ELF-1 (cell line): Measurements from ENCODE around the gene ERGIC1.
"Not testable (repeated sequence)": the region's sequence is repeated elsewhere in the genome, so short reads cannot be mapped to it uniquely, and the experiment has no call there.

Experiments used
- DNase-seq: peaks from one replicate; pipeline ENCODE4 v3.0.0-alpha.2; 2016; ENCODE audit warnings: low read depth, low spot score

Gene ERGIC1

DNA sequence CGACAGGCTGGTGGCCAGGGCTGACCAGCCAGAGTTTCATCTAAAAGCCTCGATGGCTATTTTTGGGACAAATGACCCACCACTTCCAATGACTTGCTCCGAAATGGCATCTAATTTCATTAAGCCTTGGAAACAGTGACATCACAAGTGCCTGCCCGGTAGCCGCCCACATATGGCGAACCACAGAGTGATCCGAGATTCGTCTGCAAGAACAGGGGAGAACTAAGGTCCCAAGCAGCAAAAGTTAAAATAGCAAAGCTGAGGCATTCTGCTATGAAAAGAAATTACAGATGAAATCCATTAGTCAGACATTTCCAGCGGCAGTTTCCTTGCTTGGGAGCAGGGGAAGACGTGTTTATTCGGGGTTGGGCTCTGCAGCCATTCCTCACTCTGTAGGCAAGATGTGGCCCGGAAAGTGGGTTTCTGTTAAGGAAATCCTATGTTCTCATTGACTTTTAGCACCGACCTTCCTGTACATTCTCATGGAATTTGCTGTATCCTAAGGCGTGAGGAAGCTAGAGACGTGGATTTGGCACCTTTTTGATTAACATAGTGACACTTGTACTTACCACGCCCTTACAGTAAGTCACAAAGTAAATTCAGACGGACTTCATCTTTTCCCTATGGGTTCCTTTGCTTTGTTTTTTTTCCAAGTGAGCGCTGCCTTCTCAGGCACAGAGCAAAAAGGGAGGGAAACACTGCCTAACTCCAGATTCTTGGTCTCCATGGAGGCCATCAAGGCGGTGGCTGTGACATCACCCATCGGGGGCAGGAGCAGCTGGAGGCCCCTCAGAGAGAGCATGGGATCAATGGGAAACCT, 45.1 kb downstream of the ERGIC1 start:
- DNase-seq = no peak

DNA sequence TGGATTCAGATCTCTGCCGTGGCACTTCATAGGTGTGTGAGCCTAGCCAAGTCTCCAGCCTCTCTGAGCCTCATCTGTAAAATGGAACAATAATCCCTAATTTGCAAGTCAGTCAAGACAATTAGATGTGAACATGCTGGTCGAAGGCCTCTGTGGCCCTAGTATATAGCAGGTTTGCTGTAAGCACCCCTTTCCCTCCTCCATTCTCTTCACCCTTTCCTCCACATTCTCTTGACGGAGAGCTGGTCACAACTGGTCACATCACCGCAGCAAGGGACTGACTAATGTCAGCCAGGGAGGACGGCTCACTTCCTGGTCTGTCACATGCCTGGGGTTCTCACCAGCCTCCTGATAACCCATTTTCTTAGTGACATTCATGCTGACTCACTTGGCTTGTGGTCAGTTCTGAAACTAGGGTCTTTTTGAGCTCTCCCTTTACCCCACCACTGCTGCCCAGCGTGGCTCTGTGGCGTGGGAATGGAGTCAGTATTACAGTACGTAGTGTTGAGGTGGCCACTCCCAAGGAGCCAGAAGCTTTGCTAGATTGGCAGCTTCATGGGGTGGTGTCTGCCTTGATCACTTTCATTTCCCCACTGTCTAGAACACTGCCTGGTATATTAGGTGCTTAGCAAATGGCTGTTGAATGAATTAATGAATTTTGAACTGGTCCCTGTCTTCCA, 47.8 kb downstream of the ERGIC1 start:
- no peak for DNase-seq

GRCh38 chr5:172883066-172883465, 49.0 kb downstream of the ERGIC1 start:
- no peak for DNase-seq

DNA sequence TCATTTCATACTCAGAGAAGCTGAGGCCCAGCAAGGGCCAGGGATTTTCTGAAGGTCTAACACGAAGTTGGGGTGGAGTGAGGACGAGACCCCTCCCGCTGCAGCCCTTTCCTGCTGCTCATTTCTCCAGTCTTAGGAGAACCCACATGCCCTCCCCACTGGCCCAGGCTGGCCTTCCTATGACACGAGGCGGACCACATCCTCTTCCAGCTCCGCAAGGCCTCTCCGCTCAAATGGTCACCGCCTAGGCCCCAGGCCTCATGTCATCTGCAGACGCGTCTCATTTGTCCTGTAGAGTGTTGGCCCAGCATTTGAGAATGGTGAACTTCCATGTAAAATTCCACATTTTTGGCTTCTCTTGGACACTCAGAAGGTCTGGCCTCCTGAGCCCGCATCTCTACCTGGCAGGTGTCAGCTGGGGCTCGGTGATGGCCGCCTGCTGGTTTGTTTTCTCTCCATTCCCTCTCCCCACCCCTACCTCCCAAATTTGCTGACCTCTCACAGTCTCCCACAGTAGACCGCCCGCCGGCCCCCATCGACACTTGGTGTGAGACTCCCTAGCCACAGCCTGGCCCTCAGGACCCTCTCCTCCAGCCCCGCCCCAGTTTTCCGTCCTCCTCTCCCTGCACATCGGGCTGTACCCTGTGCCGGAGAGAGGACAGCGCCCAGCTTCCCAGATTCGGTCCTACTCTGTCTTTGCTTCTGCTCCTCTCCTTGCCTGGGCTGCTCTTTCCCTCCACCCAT, 51.7 kb downstream of the ERGIC1 start:
- no peak for DNase-seq

DNA sequence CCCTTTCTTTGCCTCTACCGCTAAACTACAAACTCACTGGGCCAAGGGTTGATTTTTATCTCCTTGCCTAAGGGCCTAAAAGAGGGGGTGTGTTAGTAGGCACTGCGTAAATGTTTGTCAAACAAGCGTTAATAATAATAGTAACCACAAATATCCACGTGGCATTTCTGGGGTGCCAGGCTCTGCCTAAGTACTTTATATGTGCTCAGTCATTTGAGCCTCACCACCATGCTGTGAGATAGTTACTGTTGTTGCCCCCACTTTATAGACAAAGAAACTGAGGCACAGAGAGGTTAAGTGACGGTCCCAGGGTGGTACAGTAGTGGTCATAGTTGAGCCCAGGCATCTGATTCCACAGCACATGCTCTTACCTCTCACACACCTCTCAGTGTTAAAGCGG, 52.4 kb downstream of the ERGIC1 start:
- no peak for DNase-seq

DNA sequence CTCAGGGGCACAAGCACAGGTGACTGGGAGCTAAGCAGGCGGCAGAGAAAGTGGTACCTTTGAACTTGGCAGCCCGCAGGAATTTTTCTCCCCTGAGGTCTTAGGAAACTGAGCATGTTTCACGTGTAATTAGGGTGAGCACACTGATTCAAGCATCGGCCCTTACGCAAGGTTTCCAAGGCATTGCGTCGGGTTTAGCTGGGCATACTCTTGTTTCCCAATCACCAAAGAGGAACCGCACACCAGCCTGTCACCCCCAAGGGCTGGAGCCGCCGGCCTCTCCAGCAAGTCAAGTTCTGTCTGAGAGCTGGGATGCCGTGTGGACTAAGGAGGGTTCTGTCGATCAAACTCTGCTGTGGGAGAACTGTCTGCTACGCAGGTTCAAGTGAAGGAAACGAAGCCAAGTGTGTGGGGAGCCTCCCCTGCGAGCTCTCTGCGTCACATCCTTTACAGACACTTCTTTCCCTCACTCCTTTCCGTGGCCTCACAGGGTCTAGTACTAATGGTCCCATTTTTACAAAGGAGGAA, 53.0 kb downstream of the ERGIC1 start:
- DNase-seq = no peak

GRCh38 chr5:172887692-172888091, 53.6 kb downstream of the ERGIC1 start:
- no peak for DNase-seq

DNA sequence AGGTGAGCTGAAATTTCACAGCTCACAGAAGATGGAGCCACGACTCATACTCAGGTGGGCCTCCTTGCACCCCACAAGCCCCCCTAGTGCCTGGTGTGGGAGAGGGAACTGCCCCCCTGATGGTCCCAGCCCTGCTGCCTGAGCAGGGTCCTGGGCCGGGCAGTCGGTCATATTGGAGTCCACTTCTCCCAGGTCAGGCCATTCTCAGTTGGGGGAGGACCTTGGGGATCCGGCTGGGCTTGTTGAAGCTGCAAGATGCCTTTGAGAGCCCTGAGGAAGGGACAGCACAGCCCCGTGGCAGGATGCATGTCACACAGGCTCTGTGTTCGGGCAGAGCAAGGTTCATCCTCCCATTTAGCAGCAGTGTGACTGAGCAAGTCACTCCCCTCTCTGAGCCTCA, 56.6 kb downstream of the ERGIC1 start:
- no peak for DNase-seq

DNA sequence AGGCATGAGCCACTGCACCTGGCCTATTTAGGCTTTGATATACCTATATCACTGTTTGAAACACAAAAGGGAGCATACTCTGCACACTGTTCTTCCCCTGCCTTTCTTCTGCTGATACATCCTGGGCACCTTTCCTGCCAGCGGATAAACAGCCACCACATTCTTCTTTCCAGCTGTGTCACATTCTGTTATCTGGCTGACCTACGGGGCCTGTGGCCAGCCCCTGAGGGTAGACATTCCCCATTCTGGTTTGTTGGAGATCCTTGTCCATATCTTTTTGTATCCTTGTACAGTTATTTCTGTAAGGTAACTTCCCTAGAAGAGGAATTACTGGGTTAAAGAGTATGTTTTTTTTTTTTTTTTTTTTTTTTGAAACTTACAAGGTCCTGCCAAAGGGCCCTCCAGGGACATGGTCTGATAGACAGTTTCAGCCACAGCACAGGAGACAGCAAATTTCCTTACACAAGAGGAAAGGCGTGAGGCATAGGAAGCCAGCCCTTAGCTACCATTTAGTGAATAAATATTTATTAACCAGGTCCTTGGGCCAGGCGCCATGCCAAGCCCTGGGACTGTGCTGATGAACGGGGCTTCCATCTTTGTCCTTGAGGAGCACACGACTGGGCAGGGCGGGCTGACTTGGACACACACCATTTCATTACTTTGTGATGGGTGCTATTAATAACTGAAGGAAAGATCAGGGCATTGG, 57.8 kb downstream of the ERGIC1 start:
- DNase-seq = no peak

DNA sequence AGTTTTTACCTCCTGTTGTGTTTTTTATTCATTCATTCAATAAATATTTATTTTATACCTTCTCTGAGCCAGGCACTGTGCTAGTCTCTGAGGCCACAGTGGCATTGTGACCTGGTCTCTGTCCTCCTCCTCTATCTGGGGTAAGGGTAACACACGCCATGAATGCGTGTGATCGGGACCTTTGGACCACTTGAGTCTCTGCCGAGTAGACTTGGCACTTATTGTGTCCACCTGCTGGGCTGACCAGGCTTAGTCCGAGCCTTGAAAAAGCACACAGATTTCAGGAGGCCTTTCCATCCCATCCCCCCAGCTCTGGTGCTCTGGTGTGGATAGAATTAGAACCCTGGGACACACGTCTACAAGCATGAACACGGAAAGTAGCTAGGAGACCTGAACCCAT, 58.7 kb downstream of the ERGIC1 start:
- no peak for DNase-seq

DNA sequence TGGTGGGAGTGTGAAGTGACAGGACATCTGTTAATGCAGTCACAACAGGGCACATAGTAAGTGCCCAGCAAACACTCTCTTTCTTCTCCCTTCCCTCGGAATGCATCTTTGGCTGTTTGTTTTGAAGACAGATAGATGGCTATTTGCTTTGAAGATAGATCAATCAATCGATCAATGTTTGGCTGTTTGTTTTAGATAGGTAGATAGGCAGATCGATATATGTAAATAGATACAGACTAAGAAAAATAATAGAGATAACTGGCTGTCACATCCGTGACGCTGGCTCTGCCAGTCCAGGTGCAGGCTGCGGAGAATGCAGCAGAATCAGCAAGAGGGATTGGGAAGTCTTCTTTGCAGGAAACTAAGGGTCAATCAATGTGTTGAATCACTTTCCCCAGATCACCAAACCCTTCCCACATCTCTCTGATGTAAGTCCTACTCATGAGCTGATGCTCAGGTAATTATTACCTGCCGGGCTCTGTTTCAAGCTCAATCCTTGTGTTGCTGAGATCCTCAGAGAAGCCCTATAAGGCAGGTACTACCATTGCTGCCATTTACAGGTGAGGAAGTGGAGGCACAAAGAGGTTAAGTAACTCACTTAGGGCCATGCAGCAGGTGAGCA, 60.8 kb downstream of the ERGIC1 start:
- DNase-seq = no peak

DNA sequence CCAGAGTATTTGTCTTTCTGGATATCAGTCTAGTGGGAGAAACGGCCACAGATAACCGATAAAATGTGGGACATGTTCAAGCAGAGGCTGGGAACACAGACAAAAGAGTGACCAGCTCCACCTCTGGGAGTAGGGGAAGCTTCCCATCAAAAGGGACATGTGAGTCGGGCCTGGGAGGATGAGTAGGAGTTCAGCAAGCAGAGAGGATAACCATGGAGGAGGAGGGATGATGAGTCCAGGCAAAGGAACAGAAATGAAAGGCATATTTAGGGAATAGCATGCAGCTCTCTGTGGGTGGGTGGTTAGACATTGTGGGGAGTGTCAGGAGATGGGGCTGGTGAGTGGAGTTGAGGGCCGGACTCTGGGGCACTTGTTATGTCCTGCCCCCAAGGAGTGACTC, 61.5 kb downstream of the ERGIC1 start:
- no peak for DNase-seq

DNA sequence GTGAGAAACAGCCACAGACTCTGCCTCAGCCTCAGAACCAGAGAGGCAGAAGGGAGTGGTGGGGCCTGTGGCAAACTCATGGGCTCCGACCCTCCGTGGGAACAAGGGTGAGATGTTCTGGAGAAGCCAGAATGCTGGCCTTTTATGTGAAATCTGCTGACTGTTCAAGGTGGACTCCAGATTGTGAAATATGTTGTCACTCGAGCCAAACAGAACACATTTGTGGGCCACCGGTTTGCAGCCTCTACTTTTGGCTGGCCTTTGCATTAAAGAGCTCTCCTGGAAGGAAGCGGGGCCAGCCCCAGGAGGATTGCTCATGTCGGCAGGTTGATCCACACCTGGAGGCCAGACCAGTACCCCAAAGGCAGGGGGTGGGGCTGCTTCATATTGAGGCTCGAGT, 62.4 kb downstream of the ERGIC1 start:
- no peak for DNase-seq

GRCh38 chr5:172897067-172897466, 63.0 kb downstream of the ERGIC1 start:
- not testable (repeated sequence) for DNase-seq

DNA sequence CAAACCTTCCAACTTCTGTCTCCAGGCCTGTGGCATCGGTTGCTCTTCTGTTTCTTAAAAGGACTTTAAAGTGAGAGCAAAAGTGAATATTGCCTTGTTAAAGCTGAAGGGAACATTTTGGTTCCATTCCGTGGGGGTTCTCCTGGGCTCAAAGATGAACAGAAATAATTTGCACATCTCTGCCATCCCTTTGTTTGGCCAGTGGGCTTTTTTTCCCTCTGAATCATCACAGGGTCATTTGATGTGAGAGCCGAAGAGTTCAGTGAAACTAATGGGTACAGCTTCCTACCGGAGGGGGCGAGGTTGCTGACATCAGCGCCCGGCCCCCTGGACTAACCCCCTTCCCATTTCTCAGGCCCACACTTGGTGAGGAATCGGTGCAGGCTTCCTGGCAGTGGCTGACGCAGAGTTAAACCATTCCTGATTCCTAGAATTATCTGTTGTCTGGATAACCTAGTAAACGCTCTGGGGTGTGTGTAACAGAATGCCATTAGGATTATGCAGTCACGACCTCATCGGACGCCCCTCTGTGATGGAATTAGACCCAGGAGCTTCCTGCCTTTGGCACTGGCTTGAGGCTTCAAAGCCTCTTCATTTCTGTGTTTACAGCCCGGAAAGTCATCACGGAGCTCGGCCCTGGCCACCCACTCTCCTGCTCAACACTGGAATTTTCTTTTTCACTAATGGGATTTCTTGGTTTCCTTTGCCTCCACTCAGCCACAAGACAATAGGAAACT, 63.6 kb downstream of the ERGIC1 start:
- DNase-seq = peak; percentile 85

- no peak for DNase-seq
These were observed 64.3 kb downstream of the ERGIC1 start for GRCh38 chr5:172898218-172898842.

GRCh38 chr5:172898843-172899369, 64.9 kb downstream of the ERGIC1 start:
- no peak for DNase-seq

- no peak for DNase-seq
These were observed 65.4 kb downstream of the ERGIC1 start for GRCh38 chr5:172899436-172899835.

DNA sequence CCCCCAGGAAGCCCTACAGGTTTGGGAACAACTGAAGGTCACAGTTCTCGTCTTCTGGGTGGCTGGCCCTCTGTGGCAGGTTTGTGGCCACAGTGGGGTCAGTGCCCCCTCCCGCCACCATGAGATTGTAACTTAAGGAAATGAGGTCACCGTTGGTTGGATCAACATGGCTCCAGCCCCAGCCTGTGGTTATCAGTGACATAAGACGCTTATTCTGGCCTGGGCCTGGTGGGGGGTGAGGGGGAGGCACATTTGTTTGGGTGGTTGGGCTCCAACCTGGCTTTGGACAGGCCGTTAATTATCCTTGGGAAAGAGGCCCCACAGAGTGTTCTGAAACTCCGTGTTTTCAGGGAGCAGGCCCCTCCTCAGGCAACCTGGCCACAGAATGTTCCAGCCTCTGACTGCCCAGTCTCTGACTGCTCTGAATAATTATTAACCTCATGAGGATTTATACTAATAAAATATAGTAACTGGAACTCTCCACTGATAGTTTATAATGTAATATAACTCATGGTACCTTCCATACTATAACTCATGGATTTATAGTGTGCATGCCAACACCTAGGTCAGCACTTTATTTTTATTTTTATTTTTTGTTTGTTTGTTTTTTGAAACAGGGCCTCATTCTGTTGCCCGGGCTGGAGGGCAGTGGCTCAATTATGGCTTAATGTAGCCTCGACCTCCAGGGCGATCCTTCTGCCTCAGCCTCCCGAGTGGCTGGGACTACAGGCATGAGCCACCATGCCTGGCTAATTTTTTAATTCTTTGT, 67.1 kb downstream of the ERGIC1 start:
- peak; percentile 79 for DNase-seq
